ENCODE data around the gene PHACTR3.

- TF ChIP-seq POLR2A (IDR thresholded peaks at IDR 0.05; ENCODE audit: low read depth, low read length): no peak
- no peak for TF ChIP-seq MAX (IDR thresholded peaks at IDR 0.05; ENCODE audit: insufficient read depth, insufficient read length)
- no peak for TF ChIP-seq CTCF (IDR thresholded peaks at IDR 0.05; ENCODE audit: extremely low read depth in 1 of 2, insufficient read depth in 1 of 2, low read depth in 1 of 2, low read length in 2 of 2)
- no peak for TF ChIP-seq POLR2AphosphoS5 (IDR thresholded peaks at IDR 0.05; ENCODE audit: insufficient read depth, low read depth, low read length)
- TF ChIP-seq EZH2 (IDR thresholded peaks at IDR 0.05; ENCODE audit: borderline replicate concordance, low read depth, low read length, severe bottlenecking): no peak
- TF ChIP-seq JUN (IDR thresholded peaks at IDR 0.05; ENCODE audit: borderline replicate concordance, insufficient read depth, insufficient read length, low read depth): no peak
- TF ChIP-seq FOS (IDR thresholded peaks at IDR 0.05; ENCODE audit: borderline replicate concordance, insufficient read depth, low read length): no peak
Observed at GRCh38 chr20:59690101-59690500, 85.8 kb downstream of the PHACTR3 start.
